Activated T-cell treated with anti-CD3 and anti-CD28 coated beads, Interleukin-2, amount 50 U/mL, for 4 hours (primary cell): ENCODE data around the gene MYB. TPM values are rescaled to one million over a fixed set of nuclear protein-coding genes. Genes with fewer than 3 reads are reported as not detected.
"Not testable (repeated sequence)": the region's sequence is repeated elsewhere in the genome, so short reads cannot be mapped to it uniquely, and the experiment has no call there.

Experiments used
- ATAC-seq, 2 donors: fragments of 200-7000 bp; cut with Tn5 transposase; one replicate each; pipeline ENCODE4 v1.10.0; 2021
- DNase-seq: peaks from one replicate; pipeline ENCODE4 v3.0.0-alpha.2; 2020
- H3K27me3 Mint-ChIP-seq: one replicate; pipeline ENCODE4 v1.8.0; 2021; ENCODE audit warnings: low read depth, mixed read lengths
- H3K36me3 Mint-ChIP-seq: one replicate; pipeline ENCODE4 v1.8.0; 2022; ENCODE audit warnings: mixed read lengths; ENCODE audit not compliant: insufficient read depth
- H3K4me1 Mint-ChIP-seq: one replicate; pipeline ENCODE4 v1.8.0; 2021; ENCODE audit warnings: low read depth, mixed read lengths
- H3K4me3 Mint-ChIP-seq: one replicate; pipeline ENCODE4 v1.8.0; 2021; ENCODE audit warnings: mild to moderate bottlenecking, moderate library complexity, mixed read lengths
- H3K9me3 Mint-ChIP-seq: one replicate; pipeline ENCODE4 v1.8.0; 2021; ENCODE audit warnings: mixed read lengths
- total RNA-seq, 3 donors: library from RNA; stranded (reverse); gene quantifications; one replicate each; pipeline ENCODE4 v1.2.1, GENCODE V29; 2021

Gene MYB
- total RNA-seq, 3 donors from 2014 or later: 9.5 to 15.2 (median 13.9) TPM

DNA sequence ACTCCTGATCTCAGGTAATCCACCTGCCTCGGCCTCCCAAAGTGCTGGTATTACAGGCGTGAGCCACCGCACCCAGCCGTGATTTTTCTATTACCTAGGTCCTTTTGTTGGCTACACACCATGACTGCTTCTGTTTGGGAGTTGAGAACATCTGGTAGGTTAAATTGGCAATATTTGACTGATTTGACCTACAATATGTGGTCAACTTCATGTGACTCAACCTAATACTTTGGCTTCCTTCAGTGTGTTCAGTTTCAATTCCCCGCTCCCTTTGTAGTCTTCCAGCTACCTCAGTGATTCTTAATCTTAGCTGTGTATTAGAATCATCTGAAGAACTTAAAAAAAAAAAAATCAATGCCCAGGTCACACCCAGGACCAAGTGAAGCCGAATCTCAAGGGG, 47.4 kb downstream of the MYB start:
- H3K4me3 Mint-ChIP-seq: no peak overlapping the region
- ATAC-seq (no peak), DNase-seq (no peak)
- peaks cover 14% of the 10 kb centered on the region for H3K4me1 Mint-ChIP-seq
- no peaks in the 10 kb centered on the region for H3K27me3 Mint-ChIP-seq
- H3K36me3 Mint-ChIP-seq: peaks cover 2% of the 10 kb centered on the region
- no peaks in the 10 kb centered on the region for H3K9me3 Mint-ChIP-seq

DNA sequence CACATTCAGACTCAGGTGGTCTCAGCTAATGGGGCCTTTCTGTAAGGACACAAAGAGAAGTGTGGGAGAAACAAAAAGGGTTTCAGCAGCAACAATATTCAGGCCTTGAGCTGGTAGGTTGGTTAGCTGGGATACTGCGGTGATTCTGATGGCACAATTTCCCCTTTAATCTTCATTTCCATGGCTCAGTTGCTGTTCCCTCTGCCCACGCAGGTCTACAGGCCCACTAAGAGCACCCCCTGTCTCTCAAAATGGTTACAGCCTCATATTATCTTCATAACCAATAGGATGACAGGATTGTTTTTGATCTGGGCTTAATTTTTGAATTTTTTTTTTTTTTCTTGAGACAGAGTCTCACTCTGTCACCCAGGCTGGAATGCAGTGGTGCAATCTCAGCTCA, 48.9 kb downstream of the MYB start:
- Mint-ChIP-seq H3K27me3 (no peaks in the 10 kb centered on the region), H3K4me3 (no peak overlapping the region), H3K36me3 (no peaks in the 10 kb centered on the region), H3K4me1 (peaks cover 7% of the 10 kb centered on the region), H3K9me3 (no peaks in the 10 kb centered on the region)
- no peak for ATAC-seq
- DNase-seq: no peak

DNA sequence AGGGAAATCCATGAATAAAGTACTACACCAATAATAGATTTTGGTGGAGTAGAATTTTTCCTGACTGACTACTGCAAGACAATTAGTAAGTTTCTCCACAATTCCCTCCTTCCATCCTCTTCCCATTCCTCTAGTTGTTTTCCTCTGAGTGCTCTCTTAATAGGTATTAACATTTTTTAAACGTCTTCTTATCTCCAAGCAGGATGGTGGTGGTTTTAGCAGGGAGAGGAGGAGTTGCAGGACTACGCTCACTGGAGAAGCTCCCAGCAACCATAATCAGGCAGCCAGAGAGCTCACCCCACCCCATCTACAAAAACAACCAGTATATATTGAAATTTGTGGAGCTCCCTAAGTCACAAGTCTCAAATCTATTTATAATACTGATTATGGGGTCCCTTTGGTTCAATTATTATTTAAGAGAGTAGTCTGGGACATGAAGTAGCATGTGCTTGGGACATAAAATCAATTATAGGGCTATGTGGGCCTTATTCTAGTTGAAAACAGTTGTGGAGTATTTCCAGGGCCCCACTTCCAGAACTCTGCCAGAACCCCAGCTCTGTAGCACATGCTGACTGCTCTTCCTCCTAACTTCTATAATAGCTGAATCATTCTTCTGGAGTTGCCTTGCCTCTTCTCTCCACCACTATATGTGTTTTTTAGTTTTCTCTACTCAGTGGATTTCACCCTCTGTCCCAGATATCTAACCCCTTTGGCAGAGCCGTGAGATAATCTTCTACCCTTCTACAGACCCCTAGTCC, 49.8 kb downstream of the MYB start:
- no peaks in the 10 kb centered on the region for H3K9me3 Mint-ChIP-seq
- H3K36me3 Mint-ChIP-seq: no peaks in the 10 kb centered on the region
- no peak for ATAC-seq
- H3K27me3 Mint-ChIP-seq: no peaks in the 10 kb centered on the region
- no peak overlapping the region for H3K4me3 Mint-ChIP-seq
- H3K4me1 Mint-ChIP-seq: peaks cover 7% of the 10 kb centered on the region
- DNase-seq: no peak

DNA sequence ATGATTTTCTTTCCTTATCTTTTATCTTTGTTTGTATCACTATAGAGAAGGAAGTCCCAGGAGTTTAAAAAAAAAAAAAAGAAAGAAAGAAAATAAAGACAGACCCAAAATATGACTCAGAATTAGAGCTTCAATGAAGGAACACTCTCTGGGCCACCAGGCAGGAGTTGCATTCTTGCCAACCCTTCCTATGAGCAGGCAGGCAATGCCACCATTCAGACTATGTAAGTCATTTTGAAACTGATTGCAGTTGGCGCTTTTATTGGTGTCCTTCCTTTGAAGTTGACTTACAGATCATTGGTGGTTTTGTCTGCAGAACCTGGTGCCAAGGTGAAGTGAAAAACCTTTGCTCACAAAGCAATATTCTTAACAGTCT, 50.3 kb downstream of the MYB start:
- no peaks in the 10 kb centered on the region for H3K36me3 Mint-ChIP-seq
- ATAC-seq: peak; percentile 28 to 34
- H3K4me3 Mint-ChIP-seq: no peak overlapping the region
- no peaks in the 10 kb centered on the region for H3K9me3 Mint-ChIP-seq
- DNase-seq: no peak
- H3K27me3 Mint-ChIP-seq: no peaks in the 10 kb centered on the region
- peaks cover 8% of the 10 kb centered on the region for H3K4me1 Mint-ChIP-seq

DNA sequence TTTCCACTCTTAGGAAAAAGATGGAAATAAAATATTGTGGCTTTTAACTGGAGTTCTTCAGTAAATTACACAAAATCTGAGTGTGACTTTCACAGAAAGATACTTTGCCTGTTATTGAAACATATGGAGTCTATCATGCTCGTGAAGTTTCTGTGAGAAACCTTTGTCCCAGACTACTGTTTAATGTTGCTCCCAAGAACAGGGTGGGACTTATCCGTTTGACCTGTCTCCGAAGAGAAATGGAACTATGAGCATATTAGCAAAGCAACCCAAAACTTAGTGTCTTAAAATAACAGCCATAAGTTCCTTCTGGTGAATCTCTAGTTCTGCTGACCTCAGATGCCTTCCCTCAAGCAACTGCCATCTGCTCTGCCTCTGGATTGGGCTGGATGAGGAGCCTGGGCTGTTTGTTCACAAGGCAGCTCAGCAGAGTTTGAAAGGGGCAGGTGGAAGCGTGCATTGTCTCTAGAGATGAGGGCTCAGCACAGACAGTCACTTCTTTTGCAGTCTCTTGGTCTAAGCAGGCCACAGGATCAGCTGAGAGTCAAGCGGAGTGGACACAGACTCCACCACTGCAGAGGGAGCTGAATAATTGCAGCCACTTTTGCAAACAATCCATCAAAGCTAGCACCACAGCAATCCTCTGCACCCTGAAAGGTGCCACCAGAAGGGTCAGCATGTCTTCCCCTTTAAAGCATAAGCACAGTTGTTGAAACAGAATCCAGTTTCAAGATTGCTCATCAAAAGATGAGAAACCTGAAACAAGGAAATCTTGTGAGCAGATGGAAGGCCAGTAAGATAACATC, 52.8 kb downstream of the MYB start:
- no peak for ATAC-seq
- H3K4me3 Mint-ChIP-seq: no peak overlapping the region
- DNase-seq: no peak
- H3K36me3 Mint-ChIP-seq: no peaks in the 10 kb centered on the region
- peaks cover 6% of the 10 kb centered on the region for H3K4me1 Mint-ChIP-seq
- peaks cover 1% of the 10 kb centered on the region for H3K27me3 Mint-ChIP-seq
- no peaks in the 10 kb centered on the region for H3K9me3 Mint-ChIP-seq

DNA sequence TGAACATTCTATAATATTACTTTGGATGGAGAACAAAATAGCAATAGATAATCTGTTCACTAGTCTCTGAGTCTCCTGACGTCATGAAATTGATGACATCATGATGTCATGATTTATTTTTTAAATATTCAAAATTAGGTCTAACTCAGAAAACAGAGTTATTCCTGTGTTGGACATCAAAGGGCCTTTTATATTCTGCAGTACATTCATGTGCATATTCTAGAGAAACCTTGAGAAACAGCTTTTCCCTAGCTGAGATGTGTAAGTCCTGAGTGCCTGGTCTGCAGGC, 53.3 kb downstream of the MYB start:
- H3K4me3 Mint-ChIP-seq: no peak overlapping the region
- peaks cover 1% of the 10 kb centered on the region for H3K27me3 Mint-ChIP-seq
- DNase-seq: no peak
- peaks cover 6% of the 10 kb centered on the region for H3K4me1 Mint-ChIP-seq
- ATAC-seq: no peak
- H3K36me3 Mint-ChIP-seq: no peaks in the 10 kb centered on the region
- H3K9me3 Mint-ChIP-seq: no peaks in the 10 kb centered on the region

DNA sequence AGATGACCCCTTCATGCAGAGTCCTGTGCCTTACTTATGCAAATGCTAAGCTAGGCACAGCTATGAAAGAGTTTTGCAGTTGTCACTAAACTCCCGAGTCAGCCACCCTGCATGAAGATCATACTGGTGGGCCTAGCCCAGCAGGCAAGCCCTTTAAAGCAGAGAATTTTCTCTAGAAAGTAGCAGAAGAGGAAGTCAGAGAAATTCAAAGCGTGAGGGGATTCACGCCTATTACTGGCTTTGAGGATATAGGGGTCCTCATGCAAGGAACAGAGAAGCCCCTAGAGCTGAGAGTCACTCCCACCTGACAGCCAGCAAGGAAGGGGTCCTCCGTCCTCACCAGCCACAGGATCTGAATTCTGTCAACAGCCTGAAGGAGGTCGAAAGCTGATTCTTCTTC, 54.6 kb downstream of the MYB start:
- Mint-ChIP-seq H3K27me3 (peaks cover 1% of the 10 kb centered on the region), H3K4me3 (no peak overlapping the region), H3K4me1 (peaks cover 6% of the 10 kb centered on the region), H3K9me3 (no peaks in the 10 kb centered on the region), H3K36me3 (no peaks in the 10 kb centered on the region)
- ATAC-seq (no peak), DNase-seq (no peak)

DNA sequence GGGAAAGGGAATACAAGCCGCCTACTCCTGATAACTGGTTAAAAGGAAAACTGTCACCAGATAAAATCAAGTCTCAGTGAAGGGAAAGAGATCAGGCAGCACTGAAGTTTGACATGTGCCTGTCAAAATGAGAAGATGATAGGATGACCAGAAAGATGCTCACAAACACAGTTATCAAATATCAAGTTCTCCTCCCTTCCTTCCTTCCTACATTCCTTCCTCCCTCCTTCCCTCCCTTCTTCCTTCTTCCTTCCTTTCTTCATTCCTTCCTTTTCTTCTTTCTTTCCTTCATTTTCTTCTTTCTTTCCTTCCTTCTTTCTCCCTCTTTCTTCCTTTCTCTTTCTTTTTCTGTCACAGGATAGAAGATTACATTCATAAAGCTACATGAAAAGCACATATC, 55.2 kb downstream of the MYB start:
- peaks cover 5% of the 10 kb centered on the region for H3K4me1 Mint-ChIP-seq
- no peaks in the 10 kb centered on the region for H3K9me3 Mint-ChIP-seq
- DNase-seq: no peak
- ATAC-seq: no peak
- no peaks in the 10 kb centered on the region for H3K36me3 Mint-ChIP-seq
- H3K27me3 Mint-ChIP-seq: peaks cover 1% of the 10 kb centered on the region
- no peak overlapping the region for H3K4me3 Mint-ChIP-seq

DNA sequence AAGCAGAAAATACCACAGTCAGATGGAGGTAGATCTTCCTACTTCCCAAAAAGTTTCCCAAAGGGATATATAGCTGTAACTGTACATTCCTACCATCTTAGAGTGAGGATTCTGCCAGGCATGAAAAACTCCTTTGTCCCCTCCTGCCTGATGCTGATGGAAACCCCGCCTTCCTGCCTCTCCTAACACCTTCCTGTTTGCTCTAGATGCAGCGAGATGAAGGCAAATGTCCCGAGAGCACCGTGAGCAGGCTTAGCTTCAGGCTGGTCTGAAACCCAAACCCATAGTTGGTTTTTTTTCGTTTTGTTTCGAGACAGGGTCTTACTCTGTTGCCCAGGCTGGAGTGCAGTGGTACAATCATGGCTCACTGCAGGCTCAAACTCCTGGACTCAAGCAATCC, 55.6 kb downstream of the MYB start:
- Mint-ChIP-seq H3K9me3 (no peaks in the 10 kb centered on the region), H3K4me1 (peaks cover 4% of the 10 kb centered on the region), H3K27me3 (peaks cover 1% of the 10 kb centered on the region), H3K4me3 (no peak overlapping the region), H3K36me3 (no peaks in the 10 kb centered on the region)
- ATAC-seq (peak in 1 of 2 donors; percentile 32), DNase-seq (no peak)

DNA sequence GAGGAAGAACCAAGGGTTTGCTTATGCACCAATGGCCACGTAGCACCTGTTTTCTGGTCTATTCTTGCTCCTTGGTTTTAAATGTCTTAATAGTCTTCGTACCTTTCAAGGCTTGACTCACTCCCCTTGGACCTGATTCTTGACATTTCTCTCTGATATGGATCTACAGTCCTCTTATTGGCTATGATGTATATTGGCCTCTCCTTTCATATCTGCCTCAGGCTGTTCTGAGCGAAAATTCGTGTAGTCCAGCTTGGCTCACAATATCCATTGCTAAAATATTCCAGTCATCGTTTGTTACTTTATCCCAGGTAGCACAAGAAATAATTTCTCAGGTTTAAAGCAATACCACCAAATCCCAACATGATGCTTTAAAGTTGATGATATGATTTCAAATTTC, 59.6 kb downstream of the MYB start:
- Mint-ChIP-seq H3K4me1 (peaks cover 4% of the 10 kb centered on the region), H3K27me3 (peaks cover 1% of the 10 kb centered on the region), H3K9me3 (no peaks in the 10 kb centered on the region), H3K4me3 (no peak overlapping the region), H3K36me3 (no peaks in the 10 kb centered on the region)
- DNase-seq: no peak
- ATAC-seq: no peak

DNA sequence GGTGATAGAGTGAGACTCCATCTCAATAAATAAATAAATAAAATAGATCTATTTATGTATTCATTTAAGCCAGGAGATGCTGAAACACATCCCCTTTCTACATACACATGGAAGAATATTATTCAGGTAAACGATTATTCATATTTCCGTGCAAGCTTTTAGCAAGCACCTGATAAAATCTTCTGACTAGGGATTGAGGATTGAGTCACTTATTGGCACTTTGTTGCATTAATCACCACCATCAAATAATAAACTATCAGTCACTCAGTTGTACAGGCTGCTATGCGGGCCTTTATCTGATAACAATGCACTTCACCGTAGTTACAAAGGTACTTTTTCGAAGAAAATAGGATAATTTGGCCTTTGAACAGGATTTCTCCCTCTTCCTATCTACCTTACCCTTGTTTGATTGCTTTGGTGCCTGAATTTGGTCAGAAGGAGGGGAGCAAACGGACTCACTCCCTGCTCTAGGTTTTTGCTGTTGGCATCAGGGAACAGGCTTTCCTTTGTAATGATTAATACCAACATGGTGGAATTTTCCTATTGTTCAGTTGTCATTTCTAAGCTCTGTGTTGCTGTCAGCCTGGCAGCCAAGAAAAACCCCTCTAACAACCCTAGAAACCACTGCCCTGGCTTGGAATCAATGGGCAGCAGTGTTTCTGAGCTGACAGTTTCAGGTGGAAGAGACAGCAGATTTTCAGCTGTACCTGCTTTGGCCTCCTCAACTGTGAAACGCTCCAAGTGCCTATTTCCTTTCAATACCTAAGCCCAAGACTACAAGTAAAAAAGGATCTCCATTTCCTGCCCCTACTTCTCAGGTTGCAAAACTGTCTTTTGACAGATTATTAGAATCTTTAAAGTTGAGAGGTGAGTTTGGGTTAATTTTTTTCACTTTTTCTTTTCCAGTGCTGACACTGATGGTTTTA, 63.0 kb downstream of the MYB start:
- Mint-ChIP-seq H3K27me3 (no peaks in the 10 kb centered on the region), H3K9me3 (no peaks in the 10 kb centered on the region), H3K36me3 (no peaks in the 10 kb centered on the region), H3K4me1 (no peaks in the 10 kb centered on the region), H3K4me3 (no peak overlapping the region)
- no peak for DNase-seq
- ATAC-seq: no peak

DNA sequence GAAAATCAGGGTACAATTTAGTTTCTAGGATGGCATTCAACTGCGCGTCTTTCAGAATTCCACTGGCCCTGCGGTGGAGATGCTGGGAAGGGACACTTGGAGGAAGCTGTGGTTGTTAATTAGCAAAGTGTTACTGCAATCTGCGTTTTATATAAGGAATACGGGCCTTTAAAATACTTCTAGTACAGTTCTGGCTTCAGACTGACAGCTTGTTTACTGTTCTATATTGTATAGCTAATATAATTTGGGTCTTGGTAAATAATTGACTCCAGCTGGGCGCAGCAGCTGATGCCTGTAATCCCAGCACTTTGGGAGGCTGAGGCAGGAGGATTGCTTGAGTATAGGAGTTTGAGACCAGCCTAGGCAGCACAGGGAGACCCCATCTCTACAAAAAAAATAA, 63.7 kb downstream of the MYB start:
- ATAC-seq (no peak), DNase-seq (no peak)
- Mint-ChIP-seq H3K4me3 (no peak overlapping the region), H3K27me3 (no peaks in the 10 kb centered on the region), H3K4me1 (no peaks in the 10 kb centered on the region), H3K9me3 (no peaks in the 10 kb centered on the region), H3K36me3 (no peaks in the 10 kb centered on the region)

DNA sequence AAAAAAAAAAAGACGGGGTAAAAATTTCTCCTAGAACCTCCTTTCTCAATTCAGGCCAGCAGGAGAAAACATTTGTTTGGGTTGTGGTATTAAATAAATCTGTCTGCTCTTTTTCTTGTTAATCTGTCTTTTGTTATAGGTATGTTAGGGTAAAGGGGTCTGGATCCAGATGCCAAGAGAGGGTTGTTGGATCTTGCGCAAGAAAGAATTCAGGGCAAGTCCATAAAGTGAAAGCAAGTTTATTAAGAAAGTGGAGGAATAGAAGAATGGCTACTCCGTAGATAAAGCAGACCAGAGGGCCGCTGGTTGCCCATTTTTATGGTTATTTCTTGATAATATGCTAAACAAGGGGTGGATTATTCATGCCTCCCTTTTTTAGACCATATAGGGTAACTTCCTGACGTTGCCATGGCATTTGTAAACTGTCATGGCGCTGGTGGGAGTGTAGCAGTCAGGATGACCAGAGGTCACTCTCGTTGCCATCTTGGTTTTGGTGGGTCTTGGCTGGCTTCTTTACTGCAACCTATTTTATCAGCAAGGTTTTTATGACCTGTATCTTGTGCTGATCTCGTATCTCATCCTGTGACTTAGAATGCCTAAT, 65.4 kb downstream of the MYB start:
- not testable (repeated sequence) for DNase-seq, H3K4me1 Mint-ChIP-seq, H3K9me3 Mint-ChIP-seq, H3K27me3 Mint-ChIP-seq, H3K4me3 Mint-ChIP-seq, ATAC-seq, H3K36me3 Mint-ChIP-seq

DNA sequence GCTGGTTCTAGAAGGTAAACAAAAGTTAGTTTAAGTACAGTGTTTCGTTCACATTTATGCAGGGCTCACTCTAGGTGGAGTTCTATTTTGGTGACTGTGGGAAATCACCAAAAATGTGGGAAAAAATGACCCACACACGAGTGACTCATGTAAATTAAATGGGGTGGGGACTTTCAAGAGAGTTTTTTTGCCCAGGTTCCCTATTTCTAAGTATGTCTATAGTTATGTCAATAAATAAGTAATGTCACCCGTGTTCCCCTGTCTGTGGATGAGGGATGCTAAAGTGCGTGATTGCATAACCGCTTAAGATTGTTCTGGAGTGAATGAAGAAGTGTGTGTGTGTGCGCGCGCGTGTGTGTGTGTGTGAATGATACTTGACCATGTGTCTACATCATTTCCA, 69.1 kb downstream of the MYB start:
- Mint-ChIP-seq H3K4me3 (no peak overlapping the region), H3K4me1 (no peaks in the 10 kb centered on the region), H3K9me3 (no peaks in the 10 kb centered on the region), H3K36me3 (no peaks in the 10 kb centered on the region), H3K27me3 (no peaks in the 10 kb centered on the region)
- DNase-seq: no peak
- no peak for ATAC-seq
